B cell (primary cell): ENCODE measurements around the gene GNG3. TPM values are rescaled to one million over a fixed set of nuclear protein-coding genes. Genes with fewer than 3 reads are reported as not detected.
A peak's percentile ranks its signal among the peaks of the same experiment; 100 is the strongest.

ENCODE experiments used
- ATAC-seq: fragments of 200-7000 bp; cut with Tn5 transposase; one replicate; pipeline ENCODE4 v1.10.0; 2021; ENCODE audit warnings: low read depth, mild to moderate bottlenecking, moderate number of reproducible peaks, moderate library complexity
- CTCF ChIA-PET: fragments of 350-600 bp; sonication (Branson Sonifier 250); formaldehyde crosslinking; loops from one replicate; lab custom pipeline; 2021; ENCODE audit warnings: antibody characterized with exemption, inconsistent platforms; lab: Charles Lee
- POLR2A ChIA-PET: fragments of 350-600 bp; sonication (Branson Sonifier 250); formaldehyde crosslinking; loops from one replicate; lab custom pipeline; 2021; ENCODE audit warnings: antibody characterized with exemption; lab: Charles Lee
- DNase-seq: peaks from one replicate; pipeline ENCODE4 v3.0.0; 2013
- H2AFZ ChIP-seq: 2 replicates; pipeline ENCODE4 v1.6.1; 2012; ENCODE audit warnings: mild to moderate bottlenecking, low read depth, low read length; ENCODE audit not compliant: insufficient read depth, poor library complexity, severe bottlenecking
- H3K27ac ChIP-seq, 2 donors: 1 replicate in 1 of 2; 2 replicates in 1 of 2; pipeline ENCODE4 v1.5.1; 2012 to 2013; ENCODE audit warnings: low read length in 2 of 2, mild to moderate bottlenecking in 2 of 2, moderate library complexity in 1 of 2
- H3K27me3 ChIP-seq, 4 experiments: fragments of 200-600 bp in 1 of 4; sonication (generic) in 1 of 4; replicated peaks in 1 of 4; 1 replicate in 2 of 4; 2 replicates in 2 of 4; pipeline versions ENCODE4 v1.6.1 to v1.7.0; 2013 to 2016; ENCODE audit warnings: low read length in 3 of 4, mild to moderate bottlenecking in 2 of 4, mixed read lengths in 1 of 4, moderate library complexity in 1 of 4; ENCODE audit not compliant: insufficient read depth in 4 of 4, control insufficient read depth in 3 of 4; ENCODE audit errors: control extremely low read depth in 1 of 4
- H3K36me3 ChIP-seq, 2 experiments: replicated peaks in 1 of 2; 1 replicate in 1 of 2; 2 replicates in 1 of 2; pipeline versions ENCODE4 v1.6.1 to v1.7.1; 2013; ENCODE audit warnings: low read length in 1 of 2; ENCODE audit not compliant: insufficient read depth in 2 of 2, control insufficient read depth in 1 of 2; ENCODE audit errors: control extremely low read depth in 1 of 2, extremely low read depth in 1 of 2
- H3K4me1 ChIP-seq, 2 donors: fragments of 200-600 bp in 1 of 2; sonication (generic) in 1 of 2; 1 replicate in 1 of 2; 2 replicates in 1 of 2; pipeline versions ENCODE4 v1.5.1 to v1.6.1; 2013 to 2017; ENCODE audit warnings: low read length in 2 of 2; ENCODE audit not compliant: control insufficient read depth in 2 of 2, insufficient read depth in 2 of 2
- H3K4me2 ChIP-seq: replicated peaks from 2 replicates; pipeline ENCODE3; 2012; ENCODE audit warnings: mild to moderate bottlenecking, low read depth, low read length; ENCODE audit not compliant: poor library complexity, severe bottlenecking
- H3K4me3 ChIP-seq, 5 experiments: fragments of 200-600 bp in 1 of 5; sonication (generic) in 1 of 5; 1 replicate in 3 of 5; 2 replicates in 2 of 5; pipeline versions ENCODE4 v1.5.1 to v1.7.0; 2011 to 2016; ENCODE audit warnings: low read length in 4 of 5, mild to moderate bottlenecking in 4 of 5, low read depth in 2 of 5, control low read depth in 1 of 5, moderate library complexity in 1 of 5; ENCODE audit not compliant: insufficient read depth in 1 of 5; ENCODE audit errors: control extremely low read depth in 1 of 5, extremely low read depth in 1 of 5
- H3K79me2 ChIP-seq: fragments of 200-600 bp; sonication (generic); one replicate; pipeline ENCODE4 v1.6.0; 2016; ENCODE audit warnings: low read length; ENCODE audit not compliant: control insufficient read depth, insufficient read depth
- H3K9ac ChIP-seq: fragments of 200-600 bp; sonication (generic); 2 replicates; pipeline ENCODE4 v1.6.1; 2017; ENCODE audit warnings: mild to moderate bottlenecking, low read length, moderate library complexity
- H3K9me3 ChIP-seq, 3 donors: one replicate each; pipeline versions ENCODE4 v1.6.1 to v1.7.1; 2013; ENCODE audit warnings: low read length in 2 of 3; ENCODE audit not compliant: control insufficient read depth in 2 of 3, insufficient read depth in 1 of 3; ENCODE audit errors: control extremely low read depth in 1 of 3
- H4K20me1 ChIP-seq: 2 replicates; pipeline ENCODE4 v1.6.0; 2012; ENCODE audit warnings: mild to moderate bottlenecking, low read length; ENCODE audit not compliant: insufficient read depth, control insufficient read depth, poor library complexity, severe bottlenecking
- H3K27ac Mint-ChIP-seq: one replicate; pipeline ENCODE4 v1.8.0; 2021; ENCODE audit warnings: mixed read lengths
- H3K27me3 Mint-ChIP-seq: one replicate; pipeline ENCODE4 v1.8.0; 2021; ENCODE audit warnings: mixed read lengths
- H3K4me1 Mint-ChIP-seq: one replicate; pipeline ENCODE4 v1.8.0; 2021; ENCODE audit warnings: mixed read lengths
- H3K4me3 Mint-ChIP-seq: one replicate; pipeline ENCODE4 v1.8.0; 2021; ENCODE audit warnings: mixed read lengths
- H3K9me3 Mint-ChIP-seq: one replicate; pipeline ENCODE4 v1.8.0; 2022; ENCODE audit warnings: mixed read lengths; ENCODE audit not compliant: insufficient read depth
- CTCF ChIP-seq: fragments of 200-600 bp; IDR thresholded peaks from one replicate; pipeline ENCODE4 v1.8.0; 2022; ENCODE audit warnings: antibody characterized with exemption, mild to moderate bottlenecking
- EZH2 ChIP-seq: IDR thresholded peaks from 2 replicates; pipeline ENCODE4 v1.6.1; 2012; ENCODE audit warnings: borderline replicate concordance, low read depth, mild to moderate bottlenecking, moderate library complexity, low read length; ENCODE audit not compliant: insufficient read depth, poor library complexity, severe bottlenecking
- WGBS: methylation state at CpG from one replicate; pipeline ENCODE4 v1.1.5; 2013; ENCODE audit warnings: missing lambda C conversion rate; ENCODE audit not compliant: insufficient coverage; 5-methylcytosine and 5-hydroxymethylcytosine counted together
- intact Hi-C: fragments of 100-400 bp; cut with micrococcal nuclease; formaldehyde crosslinking; loops from one replicate; pipeline ENCODE4 v1.10.0; 2022
- polyA plus RNA-seq: library from polyadenylated mRNA; depleted of rRNA; stranded (reverse); fragments of >200 nt; gene quantifications from 2 replicates; pipeline ENCODE4 v1.2.3, GENCODE V29; 2012
- total RNA-seq, 2 donors: library from RNA; stranded (reverse); fragments of 120-200 nt in 1 of 2; gene quantifications; 1 replicate in 1 of 2; 2 replicates in 1 of 2; pipeline versions ENCODE4 v1.2.3 to v1.2.4, GENCODE V29; 2013 to 2022

Gene GNG3
- total and polyA plus RNA-seq, 2 donors (not counting 1 experiment from before 2014, with no cell fraction given) = 2.1 to 5.5 TPM

GRCh38 chr11:62753736-62754603 lies 46.5 kb downstream of the GNG3 start, which contains the start of gene ZBTB3:
Gene ZBTB3 (minus strand): TSS chr11:62754160. CDS start chr11:62753664, 496 bp downstream.
- Histone ChIP-seq H3K36me3 (peaks cover 0 to 16% of the 10 kb centered on the region in 2 experiments), H3K27ac (peak within 1 kb of the TSS; percentile 80 to 84), H4K20me1 (peaks cover 4% of the 10 kb centered on the region), H3K4me3 (peak within 1 kb of the TSS; percentile 82 to 94 (median 86)), H3K9me3 (no peaks in the 10 kb centered on the region), H3K79me2 (peaks cover 40% of the 10 kb centered on the region), H3K4me2 (peak within 1 kb of the TSS; percentile 96), H2AFZ (peak within 1 kb of the TSS; percentile 95), H3K27me3 (no peaks in the 10 kb centered on the region), H3K4me1 (peaks cover 7 to 21% of the 10 kb centered on the region in 2 donors), H3K9ac (peak within 1 kb of the TSS; percentile 81)
- ChIA-PET CTCF (interaction anchor here (0.8 to 2.6 kb wide), 14 partner anchors 9 to 1550 kb away, joined by 3 to 32 read pairs (median 6); partner anchors contain the start of genes HNRNPUL2, STX5, TEX54 and TMEM179B), POLR2A (interaction anchor here (0.5 to 3.9 kb wide), 33 partner anchors 8 to 1951 kb away, joined by 3 to 75 read pairs (median 6); partner anchors contain the start of genes B3GAT3, BSCL2, C11orf98 and CSKMT)
- Mint-ChIP-seq H3K4me1 (peaks cover 27% of the 10 kb centered on the region), H3K4me3 (peak within 1 kb of the TSS; percentile 99), H3K27ac (peak within 1 kb of the TSS; percentile 99), H3K27me3 (no peaks in the 10 kb centered on the region), H3K9me3 (no peaks in the 10 kb centered on the region)
- ATAC-seq = peak; percentile 92
- TF ChIP-seq EZH2 = no peak
- no peak for TF ChIP-seq CTCF
- intact Hi-C loops = loop anchor here (1.0 kb wide), 7 partner anchors 7 to 127 kb away; partner anchors contain the start of genes HNRNPUL2, INTS5, POLR2G and TMEM179B
- WGBS = 2% methylated on average over 47 of the region's 47 CpGs
- peak; percentile 99 for DNase-seq
